ENCODE results near the gene ARMH1.

ARMH1 gene

DNA sequence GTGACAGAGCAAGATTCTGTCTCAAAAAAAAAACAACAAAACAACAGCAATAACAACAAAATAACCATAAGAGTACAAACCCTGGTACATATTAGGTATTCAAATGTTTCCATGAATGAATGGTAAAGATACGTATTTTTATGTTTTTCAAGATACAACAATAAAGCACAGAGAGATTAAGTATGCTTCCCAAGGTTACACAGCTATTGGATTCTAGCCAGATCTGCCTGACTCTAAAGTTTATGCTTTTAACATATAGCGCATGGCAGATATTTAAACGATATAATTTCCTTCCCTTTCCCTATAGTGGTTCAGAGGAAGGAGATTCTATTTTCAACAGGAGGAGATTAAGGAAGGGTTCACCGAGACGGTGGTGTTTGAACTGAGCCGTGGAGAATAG lies 31.0 kb downstream of the ARMH1 start:
- Histone ChIP-seq H2BK15ac (replicated peaks; ENCODE audit: low read depth) (no peak overlapping the region), H3K4me1 (ENCODE audit: control insufficient read depth, low read depth, low read length) (no peaks in the 10 kb centered on the region), H3K27ac (ENCODE audit: low read depth, low read length) (no peak overlapping the region), H3K4ac (ENCODE audit: low read depth, low read length) (no peak overlapping the region), H4K5ac (ENCODE audit: low read length) (no peak overlapping the region), H3K4me2 (ENCODE audit: low read length) (no peak overlapping the region), H4K8ac (ENCODE audit: low read depth, low read length) (no peak overlapping the region), H3K56ac (ENCODE audit: low read length) (no peak overlapping the region), H3K27me3 (ENCODE audit: insufficient read depth, low read length, poor library complexity) (no peaks in the 10 kb centered on the region), H3K18ac (ENCODE audit: low read length) (no peak overlapping the region), H3K9ac (ENCODE audit: low read length) (no peak overlapping the region), H3K79me2 (ENCODE audit: control insufficient read depth, insufficient read depth, low read length) (no peaks in the 10 kb centered on the region), H2AK5ac (ENCODE audit: low read length) (no peak overlapping the region), H2BK120ac (ENCODE audit: low read depth, low read length) (no peak overlapping the region), H2BK5ac (ENCODE audit: low read length) (no peak overlapping the region), H3K23ac (ENCODE audit: low read length) (no peak overlapping the region), H3K79me1 (ENCODE audit: low read length) (no peaks in the 10 kb centered on the region), H3K36me3 (ENCODE audit: control insufficient read depth, insufficient read depth, low read length) (no peaks in the 10 kb centered on the region), H3K4me3 (ENCODE audit: low read length) (no peak overlapping the region)
- WGBS (ENCODE audit: extremely low coverage, insufficient coverage, low lambda C conversion rate) = 100% methylated on average over 2 of the region's 6 CpGs
- no peak for DNase-seq

- H2AK5ac ChIP-seq (ENCODE audit: low read length) = no peak overlapping the region
- no peak overlapping the region for H3K4me2 ChIP-seq (ENCODE audit: low read length)
- H3K56ac ChIP-seq (ENCODE audit: low read length) = no peak overlapping the region
- no peaks in the 10 kb centered on the region for H3K79me2 ChIP-seq (ENCODE audit: control insufficient read depth, insufficient read depth, low read length)
- H3K27me3 ChIP-seq (ENCODE audit: insufficient read depth, low read length, poor library complexity) = no peaks in the 10 kb centered on the region
- H3K9ac ChIP-seq (ENCODE audit: low read length) = no peak overlapping the region
- no CpG with 5 or more reads among the region's 2 CpGs for WGBS (ENCODE audit: extremely low coverage, insufficient coverage, low lambda C conversion rate)
- no peak for DNase-seq
- no peak overlapping the region for H3K18ac ChIP-seq (ENCODE audit: low read length)
- no peak overlapping the region for H2BK15ac ChIP-seq (replicated peaks; ENCODE audit: low read depth)
- H3K36me3 ChIP-seq (ENCODE audit: control insufficient read depth, insufficient read depth, low read length) = no peaks in the 10 kb centered on the region
- H4K8ac ChIP-seq (ENCODE audit: low read depth, low read length) = no peak overlapping the region
- no peak overlapping the region for H2BK5ac ChIP-seq (ENCODE audit: low read length)
- no peak overlapping the region for H3K27ac ChIP-seq (ENCODE audit: low read depth, low read length)
- no peaks in the 10 kb centered on the region for H3K79me1 ChIP-seq (ENCODE audit: low read length)
- no peak overlapping the region for H2BK120ac ChIP-seq (ENCODE audit: low read depth, low read length)
- H3K23ac ChIP-seq (ENCODE audit: low read length) = no peak overlapping the region
- H4K5ac ChIP-seq (ENCODE audit: low read length) = no peak overlapping the region
- H3K4ac ChIP-seq (ENCODE audit: low read depth, low read length) = no peak overlapping the region
- no peak overlapping the region for H3K4me3 ChIP-seq (ENCODE audit: low read length)
- H3K4me1 ChIP-seq (ENCODE audit: control insufficient read depth, low read depth, low read length) = no peaks in the 10 kb centered on the region
These were observed 31.4 kb downstream of the ARMH1 start for GRCh38 chr1:44705938-44706337.

GRCh38 chr1:44707112-44707881 lies 32.8 kb downstream of the ARMH1 start:
- no peak overlapping the region for H3K23ac ChIP-seq (ENCODE audit: low read length)
- no CpG with 5 or more reads among the region's 6 CpGs for WGBS (ENCODE audit: extremely low coverage, insufficient coverage, low lambda C conversion rate)
- H3K79me2 ChIP-seq (ENCODE audit: control insufficient read depth, insufficient read depth, low read length) = no peaks in the 10 kb centered on the region
- no peaks in the 10 kb centered on the region for H3K79me1 ChIP-seq (ENCODE audit: low read length)
- H3K27ac ChIP-seq (ENCODE audit: low read depth, low read length) = no peak overlapping the region
- no peaks in the 10 kb centered on the region for H3K4me1 ChIP-seq (ENCODE audit: control insufficient read depth, low read depth, low read length)
- H3K9ac ChIP-seq (ENCODE audit: low read length) = no peak overlapping the region
- no peak overlapping the region for H2BK5ac ChIP-seq (ENCODE audit: low read length)
- H2BK120ac ChIP-seq (ENCODE audit: low read depth, low read length) = no peak overlapping the region
- H4K5ac ChIP-seq (ENCODE audit: low read length) = no peak overlapping the region
- H4K8ac ChIP-seq (ENCODE audit: low read depth, low read length) = no peak overlapping the region
- no peak overlapping the region for H3K18ac ChIP-seq (ENCODE audit: low read length)
- no peak overlapping the region for H3K56ac ChIP-seq (ENCODE audit: low read length)
- H3K4me2 ChIP-seq (ENCODE audit: low read length) = no peak overlapping the region
- no peaks in the 10 kb centered on the region for H3K36me3 ChIP-seq (ENCODE audit: control insufficient read depth, insufficient read depth, low read length)
- H2BK15ac ChIP-seq (replicated peaks; ENCODE audit: low read depth) = no peak overlapping the region
- no peak overlapping the region for H3K4ac ChIP-seq (ENCODE audit: low read depth, low read length)
- no peak for DNase-seq
- no peak overlapping the region for H2AK5ac ChIP-seq (ENCODE audit: low read length)
- H3K4me3 ChIP-seq (ENCODE audit: low read length) = no peak overlapping the region
- no peaks in the 10 kb centered on the region for H3K27me3 ChIP-seq (ENCODE audit: insufficient read depth, low read length, poor library complexity)

GRCh38 chr1:44707959-44708831 lies 33.7 kb downstream of the ARMH1 start:
- Histone ChIP-seq H2BK15ac (replicated peaks; ENCODE audit: low read depth) (no peak overlapping the region), H3K27me3 (ENCODE audit: insufficient read depth, low read length, poor library complexity) (no peaks in the 10 kb centered on the region), H2AK5ac (ENCODE audit: low read length) (no peak overlapping the region), H3K9ac (ENCODE audit: low read length) (no peak overlapping the region), H3K27ac (ENCODE audit: low read depth, low read length) (no peak overlapping the region), H4K8ac (ENCODE audit: low read depth, low read length) (no peak overlapping the region), H3K4me3 (ENCODE audit: low read length) (no peak overlapping the region), H2BK120ac (ENCODE audit: low read depth, low read length) (no peak overlapping the region), H3K36me3 (ENCODE audit: control insufficient read depth, insufficient read depth, low read length) (no peaks in the 10 kb centered on the region), H4K5ac (ENCODE audit: low read length) (no peak overlapping the region), H3K4ac (ENCODE audit: low read depth, low read length) (no peak overlapping the region), H3K18ac (ENCODE audit: low read length) (no peak overlapping the region), H3K79me1 (ENCODE audit: low read length) (no peaks in the 10 kb centered on the region), H3K4me2 (ENCODE audit: low read length) (no peak overlapping the region), H3K79me2 (ENCODE audit: control insufficient read depth, insufficient read depth, low read length) (no peaks in the 10 kb centered on the region), H3K4me1 (ENCODE audit: control insufficient read depth, low read depth, low read length) (no peaks in the 10 kb centered on the region), H3K56ac (ENCODE audit: low read length) (no peak overlapping the region), H2BK5ac (ENCODE audit: low read length) (no peak overlapping the region), H3K23ac (ENCODE audit: low read length) (no peak overlapping the region)
- WGBS (ENCODE audit: extremely low coverage, insufficient coverage, low lambda C conversion rate) = no CpG with 5 or more reads among the region's 15 CpGs
- peak; percentile 70 for DNase-seq

DNA sequence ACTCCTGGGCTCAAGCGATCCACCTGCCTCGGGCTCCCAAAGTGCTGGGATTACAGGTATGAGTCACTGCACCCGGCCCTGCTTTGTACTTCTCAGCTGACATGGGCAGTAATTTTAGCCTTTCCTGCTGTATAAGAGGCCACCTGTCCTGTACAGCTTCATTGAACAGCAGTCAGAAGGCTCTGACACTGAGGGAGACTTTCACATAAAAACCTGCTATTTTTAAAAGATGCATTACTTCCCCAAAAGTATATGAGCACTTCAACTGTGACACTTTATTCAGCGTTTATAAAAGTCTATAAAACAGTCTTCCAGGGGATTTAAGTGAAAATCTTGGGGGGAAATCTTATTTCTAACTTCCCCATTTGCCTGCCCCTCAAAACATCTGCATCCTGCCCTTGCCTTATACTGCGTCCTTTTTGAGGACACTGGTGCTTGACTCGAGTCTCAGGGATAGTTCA lies 38.8 kb downstream of the ARMH1 start:
- Histone ChIP-seq H2BK15ac (replicated peaks; ENCODE audit: low read depth) (no peak overlapping the region), H3K79me1 (ENCODE audit: low read length) (no peaks in the 10 kb centered on the region), H3K4me1 (ENCODE audit: control insufficient read depth, low read depth, low read length) (no peaks in the 10 kb centered on the region), H2AK5ac (ENCODE audit: low read length) (no peak overlapping the region), H3K4me3 (ENCODE audit: low read length) (no peak overlapping the region), H3K9ac (ENCODE audit: low read length) (no peak overlapping the region), H2BK5ac (ENCODE audit: low read length) (no peak overlapping the region), H3K23ac (ENCODE audit: low read length) (no peak overlapping the region), H3K36me3 (ENCODE audit: control insufficient read depth, insufficient read depth, low read length) (no peaks in the 10 kb centered on the region), H3K27ac (ENCODE audit: low read depth, low read length) (no peak overlapping the region), H3K79me2 (ENCODE audit: control insufficient read depth, insufficient read depth, low read length) (no peaks in the 10 kb centered on the region), H3K18ac (ENCODE audit: low read length) (no peak overlapping the region), H3K56ac (ENCODE audit: low read length) (no peak overlapping the region), H3K27me3 (ENCODE audit: insufficient read depth, low read length, poor library complexity) (no peaks in the 10 kb centered on the region), H3K4ac (ENCODE audit: low read depth, low read length) (no peak overlapping the region), H4K8ac (ENCODE audit: low read depth, low read length) (no peak overlapping the region), H2BK120ac (ENCODE audit: low read depth, low read length) (no peak overlapping the region), H3K4me2 (ENCODE audit: low read length) (no peak overlapping the region), H4K5ac (ENCODE audit: low read length) (no peak overlapping the region)
- WGBS (ENCODE audit: extremely low coverage, insufficient coverage, low lambda C conversion rate) = no CpG with 5 or more reads among the region's 6 CpGs
- no peak for DNase-seq
